ENCODE data around the gene KCNK2.

DNA sequence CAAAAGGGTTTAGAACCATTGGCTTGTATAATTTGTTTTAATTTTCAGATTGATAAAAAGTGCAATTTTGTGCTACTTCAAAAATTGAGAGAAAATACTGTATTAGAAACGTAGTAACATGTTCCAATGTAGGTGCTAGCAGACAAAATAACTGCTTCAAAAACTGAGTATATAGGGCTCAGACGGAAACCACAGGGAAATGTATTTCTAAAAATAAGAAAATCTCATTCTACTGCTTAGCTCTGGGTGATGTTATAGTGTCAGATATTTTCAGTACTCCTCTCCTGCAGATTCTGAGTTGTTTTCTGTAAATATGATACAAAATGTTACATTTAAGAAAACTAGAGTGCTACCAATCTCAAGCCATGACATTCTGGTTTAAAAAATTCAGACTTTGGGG lies 55.4 kb downstream of the KCNK2 start:
- TF ChIP-seq CTCF (IDR thresholded peaks at IDR 0.05; ENCODE audit: low read depth, low read length, poor library complexity, severe bottlenecking) (no peak), EZH2phosphoT487 (IDR thresholded peaks at IDR 0.05; ENCODE audit: borderline replicate concordance, low read length) (no peak)
